HG03469 (cell line): ENCODE results near the gene ZMIZ1.

Source experiments
- ATAC-seq: cut with Tn5 transposase; IDR thresholded peaks from one replicate; pipeline ENCODE4 v1.9.1; 2021; ENCODE audit warnings: mild to moderate bottlenecking, moderate library complexity, moderate number of reproducible peaks; ENCODE audit not compliant: unreplicated experiment

The ZMIZ1 gene

DNA sequence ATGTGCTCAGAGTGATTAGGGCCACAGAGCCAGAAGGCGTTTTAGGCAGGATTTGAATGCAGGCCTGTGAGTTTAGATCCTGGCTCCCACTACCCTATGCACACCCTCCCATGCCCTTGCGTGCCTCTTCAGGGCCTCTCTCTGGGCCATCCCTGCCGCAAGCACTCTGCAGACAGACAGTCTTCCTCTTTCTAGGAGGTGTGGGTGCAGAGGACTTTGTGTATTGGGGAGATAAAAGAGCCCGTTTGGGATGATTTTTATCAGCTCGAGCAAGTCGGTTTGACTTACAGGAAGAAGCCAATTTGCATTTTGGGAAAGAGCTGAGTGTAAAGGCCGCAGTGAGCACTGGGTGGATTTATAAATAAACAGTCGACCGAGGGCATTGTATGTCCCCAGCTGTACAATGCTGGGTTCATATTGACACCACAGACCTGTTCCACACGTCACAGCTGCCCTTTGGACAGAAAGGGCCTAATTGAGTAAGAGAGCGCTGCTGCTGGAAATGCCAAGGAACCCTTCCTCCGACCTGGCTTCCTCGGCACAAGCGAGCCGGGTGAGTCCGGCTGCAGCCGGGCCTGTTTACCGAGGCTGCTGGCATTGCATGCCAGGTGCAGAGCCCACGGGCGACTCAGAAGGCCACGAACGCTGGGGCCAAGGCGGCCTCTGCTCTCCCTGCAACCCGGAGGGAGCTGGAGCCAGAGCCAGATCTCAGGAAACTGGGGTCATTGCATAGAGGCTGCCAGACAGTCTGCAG, 25.1 kb downstream of the ZMIZ1 start:
- no peak for ATAC-seq

DNA sequence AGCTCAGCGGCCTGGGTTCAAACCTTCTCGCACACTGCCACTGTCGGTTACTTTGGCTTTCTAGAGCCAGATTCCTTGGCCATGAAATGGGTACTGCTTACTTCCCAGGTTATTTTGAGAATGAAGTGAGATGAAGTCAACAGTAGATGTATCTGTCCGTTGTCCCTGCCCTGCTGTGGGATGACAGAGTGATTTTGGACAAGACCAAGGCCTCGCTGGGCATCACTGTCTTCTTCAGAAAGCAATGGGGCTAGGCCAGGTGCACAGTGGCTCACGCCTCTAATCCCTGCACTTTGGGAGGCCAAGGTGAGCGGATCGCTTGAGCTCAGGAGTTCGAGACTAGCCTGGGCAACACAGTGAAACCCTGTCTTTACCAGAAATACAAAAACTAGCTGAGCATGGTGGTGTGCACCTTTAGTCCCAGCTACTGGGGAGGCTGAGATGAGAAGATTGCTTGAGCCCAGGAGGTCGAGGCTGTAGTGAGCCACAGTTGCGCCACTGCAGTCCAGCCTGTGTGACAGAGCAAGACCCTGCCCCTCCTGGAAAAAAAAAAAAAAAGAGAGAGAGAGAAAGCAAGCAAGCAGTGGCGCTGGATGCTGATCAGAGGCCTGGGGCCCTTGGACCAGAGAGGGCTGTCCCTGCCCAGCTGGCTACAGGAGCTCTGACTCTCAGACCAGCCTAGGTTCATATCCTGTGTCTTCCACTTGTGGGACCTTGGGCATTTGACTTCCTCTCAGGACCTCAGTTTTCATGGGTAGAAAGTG, 25.8 kb downstream of the ZMIZ1 start:
- ATAC-seq = no peak

DNA sequence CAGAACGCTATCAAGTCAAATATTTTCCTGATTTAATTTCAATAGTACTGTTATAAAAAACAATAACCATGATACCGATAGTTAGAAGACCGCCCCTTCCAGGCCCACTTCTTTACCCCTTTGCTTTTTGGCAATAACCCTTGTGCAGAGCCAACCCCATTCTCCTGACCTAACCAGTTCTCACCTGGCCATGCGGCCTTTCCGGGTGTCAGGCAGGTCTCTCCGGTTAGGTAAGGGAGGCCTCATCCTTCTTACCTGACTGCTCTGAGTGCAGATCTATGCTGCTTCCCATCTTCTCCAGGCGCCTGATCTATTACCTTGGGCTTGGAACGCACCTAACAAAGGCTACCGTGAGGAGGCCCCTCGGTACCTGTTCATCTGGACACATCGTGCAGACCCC, 26.6 kb downstream of the ZMIZ1 start:
- ATAC-seq = no peak

DNA sequence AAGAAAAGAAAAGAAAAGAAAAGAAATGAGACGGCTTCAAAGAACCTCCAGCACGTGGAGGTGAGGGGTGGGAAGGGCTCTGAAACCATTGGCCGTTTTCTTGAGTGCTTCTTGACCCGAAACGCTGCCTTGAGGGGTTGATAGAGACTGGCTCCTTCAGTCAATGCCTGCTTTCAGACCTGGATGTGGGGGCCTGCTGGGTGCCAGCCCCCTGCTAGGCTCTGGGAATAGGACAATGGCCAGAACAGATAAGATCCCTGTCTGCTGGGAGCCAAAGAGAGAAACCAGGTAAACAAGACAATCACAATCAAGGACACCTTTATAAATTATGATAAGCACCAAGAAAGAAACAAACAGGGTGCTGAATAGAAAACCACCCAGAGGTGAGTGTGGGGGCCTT, 27.7 kb downstream of the ZMIZ1 start:
- no peak for ATAC-seq

DNA sequence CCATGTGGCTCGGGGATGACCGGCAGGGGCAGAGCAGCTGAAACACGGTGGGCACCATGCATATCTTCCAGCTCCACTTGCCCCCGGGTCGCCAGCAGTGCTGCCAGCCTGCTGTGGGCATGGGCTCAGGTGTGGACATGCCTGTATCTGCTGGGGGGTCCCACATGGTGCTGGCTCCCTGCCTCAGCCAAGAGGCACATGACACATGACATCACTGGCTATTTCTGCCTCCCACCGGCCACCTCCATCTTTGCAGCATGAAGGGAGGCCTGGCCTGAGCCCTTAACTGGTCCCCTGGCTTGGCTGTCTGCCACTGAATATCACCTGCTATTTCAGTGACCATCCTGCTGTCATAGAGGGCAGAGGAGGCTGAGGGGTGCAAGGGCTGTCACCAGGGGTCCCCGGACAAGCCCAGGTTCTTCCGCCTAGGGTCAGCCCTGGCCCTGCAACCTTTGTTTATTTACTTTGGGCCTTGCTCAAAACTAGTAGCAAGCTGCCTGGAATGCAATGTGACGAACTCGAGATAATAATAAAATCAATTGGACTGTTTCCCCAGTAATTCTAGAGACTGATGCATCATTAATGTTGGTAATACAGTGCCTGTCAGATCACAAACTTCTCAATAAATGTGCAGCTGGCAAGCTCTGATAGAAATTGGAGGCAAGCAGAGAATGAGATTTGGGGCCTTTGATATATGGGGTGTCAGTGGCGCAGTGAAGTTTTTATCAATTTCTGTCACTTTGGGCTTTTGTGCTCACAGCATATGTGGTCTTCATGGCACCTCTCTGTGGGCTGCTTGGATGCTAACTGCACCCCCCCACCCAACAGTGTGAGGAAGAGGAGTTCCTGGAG, 28.5 kb downstream of the ZMIZ1 start:
- no peak for ATAC-seq

DNA sequence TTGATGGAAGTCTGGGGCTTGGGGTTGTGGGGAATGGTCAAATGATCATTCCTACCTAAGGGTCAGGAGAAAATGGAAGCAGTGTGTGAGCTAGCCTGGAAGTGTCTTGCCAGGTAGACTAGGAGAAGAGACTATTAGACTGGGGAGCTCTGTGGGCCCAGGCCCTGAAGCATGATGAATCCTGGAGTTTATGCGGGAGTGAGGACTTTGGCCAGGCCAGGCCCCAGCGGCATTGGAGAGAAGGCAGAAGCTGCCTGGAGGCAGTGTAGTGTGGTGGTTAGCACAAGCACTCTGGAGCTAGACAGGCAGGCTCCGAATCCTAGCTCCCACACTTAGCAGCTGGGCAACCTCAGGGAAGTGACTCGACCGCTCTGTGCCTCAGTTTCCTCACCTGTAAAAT, 29.3 kb downstream of the ZMIZ1 start:
- ATAC-seq = no peak

DNA sequence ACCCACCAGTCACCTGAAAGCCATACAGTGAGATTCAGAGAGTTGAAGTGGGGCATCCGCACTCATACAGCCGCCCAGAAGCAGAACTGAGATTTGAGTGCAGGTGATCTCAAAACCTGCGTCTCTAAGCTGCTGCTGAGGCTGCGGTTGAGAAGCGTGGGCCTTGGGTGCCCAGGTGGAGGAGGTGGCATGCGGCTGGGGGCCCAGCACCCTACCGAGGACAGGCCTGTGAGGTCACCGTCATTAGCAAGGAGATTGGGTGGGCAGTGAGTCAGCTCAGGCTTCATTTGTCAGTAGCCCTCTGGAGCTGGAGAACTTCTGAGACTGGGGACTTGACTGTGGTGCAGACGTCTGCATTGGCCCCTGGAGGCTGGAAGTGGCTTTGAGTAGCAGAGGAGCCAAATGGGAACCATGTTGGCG, 29.8 kb downstream of the ZMIZ1 start:
- ATAC-seq = peak; percentile 69

DNA sequence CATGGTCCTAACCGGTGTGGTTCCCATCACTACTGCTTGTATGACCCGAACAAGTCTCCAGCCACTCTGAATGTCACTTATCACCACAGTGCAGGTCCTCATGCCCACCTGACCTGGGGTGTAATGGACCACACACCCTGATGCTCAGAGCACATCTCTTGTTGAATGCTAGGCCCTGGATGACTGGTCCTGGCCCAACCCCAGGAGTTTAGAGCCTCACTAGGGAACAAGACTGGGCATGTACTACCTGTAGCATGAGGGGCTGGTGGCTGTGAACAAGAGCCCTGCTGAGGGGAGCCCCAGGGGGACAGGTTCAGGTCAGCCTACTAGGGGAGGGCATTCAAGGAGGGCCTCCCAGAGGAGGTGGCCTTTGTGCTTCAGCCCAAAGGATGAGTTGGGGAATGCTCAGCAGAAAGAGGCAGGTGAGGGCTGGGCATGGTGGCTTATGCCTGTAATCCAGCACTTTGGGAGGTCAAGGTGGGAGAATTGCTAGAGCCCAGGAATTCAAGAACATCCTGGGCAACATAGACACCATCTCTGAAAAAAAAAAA, 31.2 kb downstream of the ZMIZ1 start:
- no peak for ATAC-seq

DNA sequence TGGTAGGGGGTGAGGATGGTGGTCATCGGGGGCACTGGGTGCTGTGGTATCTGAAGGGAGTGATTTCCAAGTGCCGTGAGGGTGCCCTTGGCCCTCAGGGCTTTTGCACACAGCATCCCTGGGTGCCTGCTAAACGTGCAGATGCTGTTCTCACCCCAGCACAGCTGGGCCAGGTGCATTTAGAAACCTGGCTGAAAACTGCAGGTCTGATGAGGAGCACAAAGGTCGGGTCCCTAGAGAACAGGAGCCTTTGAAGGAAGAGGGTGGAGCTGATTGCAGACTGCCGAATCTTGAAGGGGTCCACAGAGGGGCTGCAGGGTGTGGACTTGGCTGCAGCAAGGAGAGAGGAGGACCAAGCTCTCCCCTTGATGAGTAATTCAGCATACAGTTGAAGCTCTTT, 32.0 kb downstream of the ZMIZ1 start:
- no peak for ATAC-seq

DNA sequence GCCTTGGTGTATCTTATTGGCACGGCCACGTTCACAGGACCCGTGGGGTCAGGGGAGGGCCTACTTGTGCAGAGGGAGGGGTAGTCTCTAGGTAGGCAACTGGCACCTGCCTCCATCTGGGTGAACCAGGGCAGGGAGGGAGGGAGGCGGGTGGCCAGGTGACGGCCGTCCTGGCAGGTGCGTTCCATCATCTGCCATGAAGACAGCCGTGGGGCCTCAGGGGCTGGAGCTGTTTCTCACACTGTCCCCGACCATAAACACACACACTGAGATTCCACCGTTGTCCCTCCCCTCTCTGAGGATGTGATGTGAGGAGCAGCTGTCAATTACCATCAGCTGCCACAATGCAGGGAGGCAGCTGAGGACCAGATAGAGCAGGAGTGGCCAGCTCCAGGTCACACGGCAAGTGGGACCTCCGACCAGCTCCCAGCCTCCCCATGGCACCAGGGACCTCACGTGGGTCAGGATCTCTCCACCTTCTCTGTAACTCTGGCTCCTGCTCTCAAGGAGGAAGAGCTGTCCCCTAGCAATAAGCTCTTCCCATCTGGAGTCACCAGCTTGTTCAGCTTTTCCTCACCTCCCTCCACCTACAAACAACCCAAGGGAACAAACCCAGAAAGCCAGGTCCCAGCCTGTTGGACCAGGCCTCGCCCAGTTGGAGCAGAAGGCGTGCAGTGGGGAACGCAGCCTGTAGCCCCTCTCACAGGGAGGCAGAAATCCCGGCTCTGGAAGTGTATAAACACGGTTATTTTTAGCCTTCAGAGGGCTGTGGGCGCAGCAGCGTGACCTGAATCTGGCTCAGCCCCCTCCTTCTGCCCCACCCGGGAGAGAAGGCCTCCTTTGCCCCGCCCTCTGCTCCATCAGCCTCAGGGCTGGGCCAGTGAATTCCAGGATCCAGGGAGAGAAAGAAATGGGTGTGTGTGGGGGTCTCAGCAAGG, 33.1 kb downstream of the ZMIZ1 start:
- no peak for ATAC-seq

DNA sequence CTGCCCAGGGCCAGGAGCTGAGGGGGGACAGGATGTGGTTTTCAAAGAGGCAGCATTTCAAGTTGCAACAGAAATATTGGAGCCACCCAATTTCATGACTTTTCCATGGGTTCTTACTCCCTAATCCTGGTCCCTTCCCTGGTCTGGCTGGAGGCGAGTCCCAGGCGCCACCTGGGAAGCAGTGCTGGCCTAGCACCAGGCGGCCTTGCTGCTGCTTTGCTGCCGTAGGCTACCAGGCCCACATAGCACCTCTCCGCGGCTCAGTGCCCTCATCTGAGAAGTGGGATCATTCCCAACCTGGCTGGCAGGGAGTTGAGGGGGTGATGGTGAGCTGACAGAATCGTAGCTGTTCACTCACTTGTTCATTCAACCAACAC, 33.7 kb downstream of the ZMIZ1 start:
- ATAC-seq = no peak

DNA sequence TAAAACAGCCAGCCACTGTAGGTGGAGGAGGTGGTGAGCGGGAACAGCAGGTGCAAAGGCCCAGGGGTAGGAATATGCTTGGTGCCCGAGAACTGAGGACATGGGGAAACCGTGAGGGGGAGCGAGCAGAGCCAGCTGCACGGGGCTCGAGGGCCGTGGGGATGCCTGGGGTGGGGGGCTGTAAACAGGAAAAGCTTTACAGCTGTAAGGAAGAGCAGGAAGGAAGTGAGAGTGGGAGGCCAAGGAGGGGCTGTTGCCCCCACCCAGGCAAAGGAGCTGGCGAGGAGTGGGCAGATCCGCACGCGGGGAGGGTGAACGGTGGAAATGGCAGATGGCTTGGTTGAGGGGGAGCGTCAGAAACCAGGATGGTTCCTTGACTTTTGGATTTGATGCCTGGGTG, 34.4 kb downstream of the ZMIZ1 start:
- no peak for ATAC-seq

DNA sequence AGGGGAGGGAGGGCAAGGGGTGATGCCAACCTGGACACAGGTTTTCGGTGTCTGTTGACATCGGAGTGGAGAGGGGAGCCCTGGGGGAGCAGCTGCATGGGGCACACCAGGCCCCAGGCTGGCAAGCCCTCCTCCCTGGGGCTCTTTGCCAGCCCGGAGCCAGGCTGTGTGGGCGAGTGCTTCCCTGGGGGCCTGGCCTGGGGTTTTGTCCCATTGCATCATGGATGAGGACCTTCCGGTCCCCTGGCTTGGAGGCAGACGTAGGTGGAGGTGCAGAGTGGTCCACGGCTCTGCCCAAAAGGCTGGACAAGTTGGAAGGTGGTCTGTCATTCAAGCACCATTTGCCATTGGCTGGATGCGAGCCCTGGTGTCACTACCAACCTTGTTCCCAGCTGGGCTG, 34.8 kb downstream of the ZMIZ1 start:
- ATAC-seq = no peak

DNA sequence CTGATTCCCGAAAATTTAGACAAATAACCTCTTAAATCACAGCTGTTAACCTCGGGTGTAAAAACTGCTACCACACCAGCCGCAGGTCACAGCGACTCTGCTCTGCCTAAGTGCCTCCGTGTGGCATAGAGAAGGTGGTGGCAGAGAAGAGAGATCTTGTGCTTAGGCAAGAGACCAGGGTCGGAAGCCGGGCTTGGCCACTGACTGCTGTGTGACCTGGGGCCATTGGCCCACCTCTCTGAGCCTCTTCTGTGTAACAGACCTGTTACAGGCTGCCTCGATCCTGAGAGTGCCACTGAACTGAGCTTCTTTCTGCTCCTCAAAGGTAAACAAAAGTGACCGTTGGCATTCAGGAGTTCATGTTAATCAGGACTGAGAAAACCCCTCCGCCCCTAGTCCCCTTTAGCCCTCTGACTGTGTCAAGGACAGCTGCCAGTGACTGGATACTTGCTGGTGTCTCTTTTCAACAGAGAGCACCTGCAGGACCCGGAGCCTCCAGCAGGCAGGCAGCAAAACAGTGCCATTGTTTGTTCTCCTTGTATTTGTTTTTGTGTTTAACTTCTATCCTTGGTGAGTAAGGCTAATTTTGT, 36.5 kb downstream of the ZMIZ1 start:
- no peak for ATAC-seq

DNA sequence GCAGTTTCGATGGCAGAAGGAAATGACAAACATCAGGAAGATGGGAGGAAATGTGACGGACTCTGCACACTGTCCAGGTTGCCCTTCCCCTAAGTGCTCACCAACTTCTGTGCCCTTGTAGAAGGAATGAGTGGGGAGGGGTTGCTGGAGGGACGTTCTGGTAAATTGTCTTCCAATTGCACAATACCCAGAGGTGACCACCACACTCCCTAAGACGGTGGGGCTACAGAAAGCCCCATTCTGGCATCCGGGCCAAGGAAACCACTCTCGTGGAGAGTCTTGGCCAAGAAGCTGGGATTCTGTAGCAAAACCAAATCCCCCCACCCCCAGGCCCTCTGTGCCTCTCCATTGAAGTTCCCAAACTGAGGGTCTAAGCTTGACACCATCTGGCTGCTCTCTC, 37.1 kb downstream of the ZMIZ1 start:
- ATAC-seq = no peak

DNA sequence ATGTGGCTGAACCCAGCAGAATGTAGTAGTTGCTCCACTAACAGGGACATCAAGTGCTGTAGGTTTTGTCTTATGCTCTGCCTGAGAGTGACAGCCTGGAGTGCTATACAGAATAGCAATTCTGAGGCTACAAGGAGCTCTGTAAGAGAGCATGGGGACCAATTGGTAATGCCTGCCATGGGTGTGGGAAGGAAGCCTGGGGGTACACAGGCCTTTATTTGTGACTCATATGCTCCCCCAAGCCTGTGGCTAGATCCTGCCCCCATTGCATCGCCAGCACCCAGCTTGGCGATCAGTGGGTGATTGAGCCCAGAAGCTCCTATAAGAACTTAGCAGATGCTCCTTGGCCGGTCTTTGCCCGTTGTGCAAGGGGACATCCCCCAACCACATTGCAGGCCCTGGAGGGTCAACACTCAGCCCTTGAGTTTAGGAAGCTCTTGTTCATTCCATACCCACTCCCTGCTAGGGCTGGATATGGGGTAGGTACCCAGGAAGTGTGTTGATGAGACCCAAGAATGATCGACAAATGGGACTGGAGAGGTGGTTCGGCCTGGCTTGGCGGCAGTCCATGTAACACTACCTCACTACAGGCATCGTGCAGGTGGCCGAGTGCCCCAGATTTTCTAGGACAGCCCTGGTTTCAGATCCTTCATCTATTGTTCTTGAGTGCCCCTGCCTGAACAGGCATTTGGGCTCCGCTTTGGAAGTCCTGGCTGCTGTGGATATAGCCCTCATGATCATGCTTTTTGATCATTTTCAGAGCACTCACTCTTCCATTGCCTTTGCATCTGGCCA, 37.7 kb downstream of the ZMIZ1 start:
- no peak for ATAC-seq

DNA sequence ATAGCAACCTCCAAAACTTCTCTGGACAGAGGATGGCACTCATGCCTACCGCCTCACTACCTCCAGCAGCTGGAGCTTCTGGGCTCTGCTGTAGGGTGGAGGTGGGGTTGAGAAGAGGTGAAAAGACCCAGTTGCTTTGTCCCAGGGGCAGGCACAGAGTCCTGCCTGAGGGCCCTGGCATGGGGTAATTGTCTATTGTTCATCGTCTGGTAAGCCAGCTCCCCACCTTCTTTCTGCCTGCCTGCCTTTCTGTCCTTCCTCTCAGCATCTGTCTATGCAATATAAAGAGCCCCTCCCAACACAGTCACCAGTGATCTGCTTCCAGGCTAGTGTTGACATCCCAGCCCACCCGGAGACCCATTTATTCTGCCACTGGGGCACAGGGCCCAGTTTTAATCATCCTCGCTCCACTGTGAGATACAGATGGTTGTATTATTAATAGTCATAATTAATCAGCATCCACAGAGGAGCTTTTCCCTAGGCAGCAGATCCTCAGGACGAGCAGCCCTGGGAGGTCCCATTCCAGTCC, 39.0 kb downstream of the ZMIZ1 start:
- ATAC-seq = no peak

DNA sequence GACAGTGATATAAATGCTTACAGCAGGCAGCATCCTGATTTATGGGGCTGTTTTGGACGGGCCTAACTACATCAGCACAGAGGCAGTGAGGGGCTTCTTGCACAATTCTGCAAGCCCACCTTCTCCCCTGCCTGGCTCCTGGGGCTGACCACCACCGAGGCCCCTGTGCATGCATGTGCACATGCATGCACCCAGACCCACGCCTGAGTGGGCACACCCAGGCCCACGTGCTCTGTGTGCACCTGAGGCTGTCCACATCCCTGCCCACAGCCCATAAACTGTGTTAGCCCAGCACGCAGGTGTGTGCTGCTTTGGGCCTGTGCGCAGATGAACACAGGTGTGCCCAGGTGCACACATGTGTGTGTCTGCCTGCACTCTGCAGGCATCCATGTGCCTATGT, 40.0 kb downstream of the ZMIZ1 start:
- ATAC-seq = no peak

DNA sequence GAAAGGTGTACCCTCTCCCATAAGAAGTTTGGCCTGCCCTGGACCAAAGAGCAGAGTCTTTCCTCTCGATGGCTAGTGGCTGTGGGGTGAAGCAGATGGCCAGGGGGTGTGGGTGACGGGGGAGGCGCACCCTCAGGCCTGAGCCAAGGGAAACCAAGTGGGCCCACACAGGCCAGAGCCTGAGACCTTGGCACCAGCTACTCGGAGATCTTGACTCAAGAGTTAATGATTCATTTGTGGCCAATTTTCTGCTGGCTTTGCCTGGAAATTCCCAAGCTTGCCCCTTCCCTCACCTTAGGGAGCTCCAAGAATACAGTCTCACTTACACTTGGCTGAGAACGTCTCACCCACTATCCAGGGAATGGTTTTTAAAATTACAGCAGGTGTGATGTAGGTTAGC, 42.7 kb downstream of the ZMIZ1 start:
- no peak for ATAC-seq
